K562 (cell line): ENCODE data around the gene HOXB5. TPM values are rescaled to one million over a fixed set of nuclear protein-coding genes. Genes with fewer than 3 reads are reported as not detected.

ENCODE experiments used
- ATAC-seq: fragments of 200-7000 bp; cut with Tn5 transposase; 3 replicates; pipeline ENCODE4 v1.9.1; 2020; ENCODE audit warnings: moderate library complexity
- BruUV-seq: library from RNA; stranded (reverse); fragments of 400-500 nt; replicated peaks from 2 replicates; lab custom pipeline; 2021; lab: Mats Ljungman, UMichigan
- CTCF ChIA-PET: fragments of 300-600 bp; formaldehyde crosslinking; extraction: SDS; loops from one replicate; lab custom pipeline; 2021; ENCODE audit warnings: low intra/inter-chr PET ratio; lab: Yijun Ruan, JAX
- POLR2A ChIA-PET: fragments of 300-600, 350-650 bp; sonication (Branson Sonifier 250); formaldehyde crosslinking; extraction: SDS; loops from one replicate; lab custom pipeline; 2021; ENCODE audit warnings: antibody characterized with exemption, inconsistent platforms; lab: Yijun Ruan, JAX
- DNase-seq, 4 experiments: peaks; one replicate each; pipeline versions ENCODE4 v3.0.0 to v3.0.0-alpha.2; 2011 to 2018; ENCODE audit warnings: low spot score in 3 of 4, mixed read lengths in 3 of 4; ENCODE audit errors: extremely low read depth in 1 of 4
- FAIRE-seq: peaks from 2 replicates; lab custom pipeline; 2011; peaks lifted over from hg19 to GRCh38; lab: Jason Lieb, UNC
- H2AFZ ChIP-seq: 2 replicates; pipeline ENCODE4 v1.6.0; 2011; ENCODE audit warnings: low read depth, low read length, control low read depth, inconsistent platforms
- H3K27ac ChIP-seq: fragments of 200-600 bp; 3 replicates; pipeline ENCODE4 v1.8.0; 2011; ENCODE audit warnings: low read depth, mild to moderate bottlenecking, control low read depth, inconsistent platforms, low read length, moderate library complexity, mixed read lengths; ENCODE audit errors: extremely low read depth
- H3K27me3 ChIP-seq, 2 experiments: fragments of 300-600 bp in 1 of 2; 2 replicates in 1 of 2; 3 replicates in 1 of 2; pipeline versions ENCODE4 v1.6.0 to v1.8.0; 2011; ENCODE audit warnings: inconsistent platforms in 2 of 2, low read length in 2 of 2, mild to moderate bottlenecking in 1 of 2, mixed read lengths in 1 of 2, moderate library complexity in 1 of 2; ENCODE audit not compliant: control insufficient read depth in 2 of 2, insufficient read depth in 2 of 2
- H3K36me3 ChIP-seq: fragments of 300-600 bp; 3 replicates; pipeline ENCODE4 v1.8.0; 2011; ENCODE audit warnings: mild to moderate bottlenecking, low read length, inconsistent platforms; ENCODE audit not compliant: control insufficient read depth, insufficient read depth
- H3K4me1 ChIP-seq, 2 experiments: fragments of 200-600 bp in 1 of 2; replicated peaks in 1 of 2; 2 replicates in 1 of 2; 3 replicates in 1 of 2; pipeline versions ENCODE4 v1.5.1 to v1.8.0; 2011; ENCODE audit warnings: inconsistent platforms in 2 of 2, low read length in 2 of 2, mild to moderate bottlenecking in 1 of 2, mixed read lengths in 1 of 2, moderate library complexity in 1 of 2; ENCODE audit not compliant: control insufficient read depth in 2 of 2, insufficient read depth in 2 of 2
- H3K4me2 ChIP-seq: 2 replicates; pipeline ENCODE4 v1.6.1; 2011; ENCODE audit warnings: low read length, control low read depth, inconsistent platforms, mixed read lengths; ENCODE audit not compliant: insufficient read depth
- H3K4me3 ChIP-seq: fragments of 200-600 bp; sonication (generic), shearing (Covaris generic); 2 replicates; pipeline ENCODE4 v1.5.1; 2016; ENCODE audit warnings: control low read depth, inconsistent platforms
- H3K79me2 ChIP-seq: fragments of 200-600 bp; 3 replicates; pipeline ENCODE4 v1.8.0; 2011; ENCODE audit warnings: low read length, inconsistent platforms; ENCODE audit not compliant: control insufficient read depth, insufficient read depth
- H3K9ac ChIP-seq, 2 experiments: 2 replicates each; pipeline versions ENCODE4 v1.6.0 to v1.6.1; 2011; ENCODE audit warnings: low read depth in 2 of 2, low read length in 2 of 2, control low read depth in 1 of 2, inconsistent platforms in 1 of 2, mild to moderate bottlenecking in 1 of 2, mixed read lengths in 1 of 2; ENCODE audit not compliant: insufficient read depth in 1 of 2
- H3K9me1 ChIP-seq: one replicate; pipeline ENCODE4 v1.6.0; 2011; ENCODE audit warnings: inconsistent platforms, mild to moderate bottlenecking, low read length, moderate library complexity; ENCODE audit not compliant: control insufficient read depth, insufficient read depth
- H3K9me3 ChIP-seq: replicated peaks from 2 replicates; pipeline ENCODE4 v1.5.1; 2011; ENCODE audit warnings: low read depth, low read length, inconsistent platforms; ENCODE audit not compliant: control insufficient read depth, insufficient read depth
- H4K20me1 ChIP-seq: replicated peaks from 2 replicates; pipeline ENCODE4 v1.6.1; 2011; ENCODE audit warnings: low read length, inconsistent platforms, mixed read lengths; ENCODE audit not compliant: control insufficient read depth, insufficient read depth
- CHCHD3 ChIP-seq: fragments of 250-450 bp; sonication (Bioruptor Pico); IDR thresholded peaks from 2 replicates; pipeline ENCODE4 v2.1.2; 2022; ENCODE audit warnings: mild to moderate bottlenecking
- ELF2 ChIP-seq: fragments of 250-450 bp; sonication (Bioruptor Pico); IDR thresholded peaks from 2 replicates; pipeline ENCODE4 v1.5.0; 2021; ENCODE audit warnings: mild to moderate bottlenecking
- ESRRA ChIP-seq: fragments of 450-650 bp; IDR thresholded peaks from 2 replicates; pipeline ENCODE4 v1.6.1; 2014; ENCODE audit warnings: low read depth, mild to moderate bottlenecking, moderate library complexity, borderline replicate concordance
- FOXP1 ChIP-seq: sonication (generic); formaldehyde crosslinking; IDR thresholded peaks from 2 replicates; pipeline ENCODE4 v1.8.0; 2022; ENCODE audit warnings: mild to moderate bottlenecking, missing genetic modification reagents
- GTF2E2 ChIP-seq: fragments of 200-800 bp; sonication (Bioruptor generic); IDR thresholded peaks from 2 replicates; pipeline ENCODE4 v1.6.1; 2016; ENCODE audit warnings: missing genetic modification characterization, missing compliant biosample characterization
- KAT7 ChIP-seq: sonication (generic); formaldehyde crosslinking; IDR thresholded peaks from 2 replicates; pipeline ENCODE4 v1.8.0; 2022; ENCODE audit warnings: missing genetic modification reagents, mild to moderate bottlenecking, borderline replicate concordance
- KDM1A ChIP-seq, 2 experiments: fragments of 450-650 bp; IDR thresholded peaks; 2 replicates each; pipeline ENCODE4 v1.6.1; 2016; ENCODE audit warnings: mild to moderate bottlenecking in 2 of 2
- NFRKB ChIP-seq: fragments of 450-650 bp; IDR thresholded peaks from 2 replicates; pipeline ENCODE4 v1.6.1; 2016; ENCODE audit warnings: low read depth
- TAL1 ChIP-seq: fragments of 450-650 bp; IDR thresholded peaks from 2 replicates; pipeline ENCODE4 v1.6.1; 2016; ENCODE audit warnings: mild to moderate bottlenecking
- TRIM28 ChIP-seq: fragments of 450-650 bp; IDR thresholded peaks from 2 replicates; pipeline ENCODE4 v1.6.1; 2017
- ZHX1 ChIP-seq: fragments of 150-350 bp; conservative IDR thresholded peaks from 2 replicates; pipeline ENCODE4 v1.6.1; 2014; ENCODE audit warnings: low read length
- ZNF175 ChIP-seq: fragments of 200-800 bp; sonication (Bioruptor generic); IDR thresholded peaks from 2 replicates; pipeline ENCODE4 v1.6.1; 2016; ENCODE audit warnings: low read depth, mild to moderate bottlenecking, missing genetic modification characterization, missing compliant biosample characterization
- ZNF584 ChIP-seq: fragments of 200-800 bp; sonication (Bioruptor generic); IDR thresholded peaks from 2 replicates; pipeline ENCODE4 v1.6.1; 2016; ENCODE audit warnings: low read depth, mild to moderate bottlenecking, missing genetic modification characterization, missing compliant biosample characterization
- WGBS: fragments of 100-300 bp; shearing (Covaris generic); methylation state at CpG from one replicate; pipeline ENCODE4 v1.1.6; 2016; ENCODE audit warnings: low coverage, mixed read lengths; ENCODE audit not compliant: insufficient coverage; ENCODE audit errors: missing lambda C conversion rate; 5-methylcytosine and 5-hydroxymethylcytosine counted together
- in situ Hi-C: fragments of 300-500 bp; cut with MboI; formaldehyde crosslinking; loops from 4 replicates; pipeline ENCODE4 v1.15.0; 2018; ENCODE audit warnings: inconsistent platforms, mixed read lengths
- intact Hi-C: fragments of 100-400 bp; cut with micrococcal nuclease; formaldehyde crosslinking; loops from 2 replicates; pipeline ENCODE4 v1.14.2; 2022
- polyA plus RNA-seq, 8 experiments: library from polyadenylated mRNA; depleted of rRNA in 4 of 8; stranded (reverse) in 5 of 8; unstranded in 3 of 8; fragments of >200 nt; fragmentation: Nextera tagmentation in 2 of 8; fragmentation: Illumina TruSeq in 1 of 8; extraction: Ambion mirVana in 2 of 8; extraction: Trizol in 1 of 8; gene quantifications; 2 replicates each; pipeline versions ENCODE4 v1.2.1 to v1.2.3, GENCODE V29; 2011 to 2014; ENCODE audit warnings: inconsistent platforms in 1 of 8, missing spikeins in 1 of 8
- total RNA-seq, 7 experiments: library from RNA; depleted of rRNA in 6 of 7; stranded (reverse); fragments of >200 nt in 6 of 7; fragmentation: Illumina TruSeq in 2 of 7; extraction: Trizol in 2 of 7; gene quantifications; 2 replicates each; pipeline versions ENCODE4 v1.2.1 to v1.2.3, GENCODE V29; 2011 to 2021; ENCODE audit warnings: low replicate concordance in 1 of 7
- TF ChIP-seq, protein P1 (sequence below): fragments of 450-650 bp; IDR thresholded peaks from 2 replicates; pipeline ENCODE4 v1.6.1; 2017; ENCODE audit warnings: antibody characterized with exemption

HOXB5 gene
- total and polyA plus RNA-seq, 9 of the 15 experiments (the other 6 are each of a cell fraction or from before 2014, with no cell fraction given), result 0.24 to 2.7 (median 0.65) TPM

- TF ChIP-seq ZNF584 (CRISPR knock-in tag) (no peak), ZNF175 (CRISPR knock-in tag) (no peak), NFRKB (no peak)
Measured at GRCh38 chr17:48559122-48559839, 34.3 kb downstream of the HOXB5 start (continued).

DNA sequence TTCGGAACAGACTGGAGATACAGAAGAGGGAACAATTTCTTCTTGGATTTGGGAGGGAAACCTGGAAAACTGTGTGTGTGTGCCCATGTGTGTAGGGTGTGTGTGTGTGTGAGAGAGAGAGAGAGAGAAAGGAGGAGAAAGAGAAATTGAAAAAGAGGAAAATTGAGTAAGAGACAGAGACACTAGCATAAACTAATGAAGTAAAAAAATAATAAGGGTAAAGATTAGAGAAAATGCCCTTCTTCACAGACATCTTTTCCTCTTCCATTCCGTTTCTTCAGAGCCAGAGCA is 34.8 kb downstream of the HOXB5 start:
- BruUV-seq, result no TSS peak
- H3K4me1 ChIP-seq, result peaks cover 38 to 44% of the 10 kb centered on the region in 2 experiments
- 91% methylated on average over 2 of the region's 2 CpGs for WGBS
- no peak overlapping the region for H3K4me2 ChIP-seq
- FAIRE-seq (no peak), ATAC-seq (no peak), DNase-seq (no peak)
- H3K4me3 ChIP-seq, result no peak overlapping the region
- in situ Hi-C loops, result no loop called here
- ChIA-PET CTCF (no interaction called here), POLR2A (interaction anchor here (1.2 to 2.1 kb wide), 2 partner anchors 9 to 11 kb away, joined by 8 to 12 read pairs; no protein-coding TSS in a partner anchor)
- peaks cover 73% of the 10 kb centered on the region; the same call in 2 of the 3 replicates for H3K36me3 ChIP-seq
- no peak overlapping the region; the same call in 2 of the 3 replicates for H3K27ac ChIP-seq
- no peaks in the 10 kb centered on the region for H4K20me1 ChIP-seq
- H3K9ac ChIP-seq, result peak overlapping the region in 1 of 2 experiments; percentile 54; a peak in 1 of 4 replicates
- TF ChIP-seq ESRRA, result no peak
- TF ChIP-seq, protein P1, sequence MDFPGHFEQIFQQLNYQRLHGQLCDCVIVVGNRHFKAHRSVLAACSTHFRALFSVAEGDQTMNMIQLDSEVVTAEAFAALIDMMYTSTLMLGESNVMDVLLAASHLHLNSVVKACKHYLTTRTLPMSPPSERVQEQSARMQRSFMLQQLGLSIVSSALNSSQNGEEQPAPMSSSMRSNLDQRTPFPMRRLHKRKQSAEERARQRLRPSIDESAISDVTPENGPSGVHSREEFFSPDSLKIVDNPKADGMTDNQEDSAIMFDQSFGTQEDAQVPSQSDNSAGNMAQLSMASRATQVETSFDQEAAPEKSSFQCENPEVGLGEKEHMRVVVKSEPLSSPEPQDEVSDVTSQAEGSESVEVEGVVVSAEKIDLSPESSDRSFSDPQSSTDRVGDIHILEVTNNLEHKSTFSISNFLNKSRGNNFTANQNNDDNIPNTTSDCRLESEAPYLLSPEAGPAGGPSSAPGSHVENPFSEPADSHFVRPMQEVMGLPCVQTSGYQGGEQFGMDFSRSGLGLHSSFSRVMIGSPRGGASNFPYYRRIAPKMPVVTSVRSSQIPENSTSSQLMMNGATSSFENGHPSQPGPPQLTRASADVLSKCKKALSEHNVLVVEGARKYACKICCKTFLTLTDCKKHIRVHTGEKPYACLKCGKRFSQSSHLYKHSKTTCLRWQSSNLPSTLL, result no peak
- no peak for TF ChIP-seq TRIM28
- no peak for TF ChIP-seq ELF2 (CRISPR knock-in tag)
- no peak for TF ChIP-seq CHCHD3 (CRISPR knock-in tag)
- no peak for TF ChIP-seq ZHX1
- no peak for TF ChIP-seq GTF2E2
- no peak for TF ChIP-seq TAL1
- TF ChIP-seq KAT7, result no peak
- TF ChIP-seq FOXP1 (CRISPR knock-in tag), result no peak
- no peak for TF ChIP-seq KDM1A (IDR thresholded peaks at IDR 0.05)
- intact Hi-C loops, result no loop called here
- H3K9me1 ChIP-seq, result peaks cover 6% of the 10 kb centered on the region
- no peaks in the 10 kb centered on the region for H3K9me3 ChIP-seq
- H3K79me2 ChIP-seq, result peaks cover 46% of the 10 kb centered on the region
- no peak overlapping the region for H2AFZ ChIP-seq
- no peaks in the 10 kb centered on the region for H3K27me3 ChIP-seq
